HG02852 (cell line): ENCODE measurements around the gene YBX2.
A peak's percentile ranks its signal among the peaks of the same experiment; 100 is the strongest.

Experiments used
- ATAC-seq: cut with Tn5 transposase; IDR thresholded peaks from one replicate; pipeline ENCODE4 v1.9.1; 2021; ENCODE audit warnings: mild to moderate bottlenecking, moderate library complexity; ENCODE audit not compliant: unreplicated experiment

The YBX2 gene

DNA sequence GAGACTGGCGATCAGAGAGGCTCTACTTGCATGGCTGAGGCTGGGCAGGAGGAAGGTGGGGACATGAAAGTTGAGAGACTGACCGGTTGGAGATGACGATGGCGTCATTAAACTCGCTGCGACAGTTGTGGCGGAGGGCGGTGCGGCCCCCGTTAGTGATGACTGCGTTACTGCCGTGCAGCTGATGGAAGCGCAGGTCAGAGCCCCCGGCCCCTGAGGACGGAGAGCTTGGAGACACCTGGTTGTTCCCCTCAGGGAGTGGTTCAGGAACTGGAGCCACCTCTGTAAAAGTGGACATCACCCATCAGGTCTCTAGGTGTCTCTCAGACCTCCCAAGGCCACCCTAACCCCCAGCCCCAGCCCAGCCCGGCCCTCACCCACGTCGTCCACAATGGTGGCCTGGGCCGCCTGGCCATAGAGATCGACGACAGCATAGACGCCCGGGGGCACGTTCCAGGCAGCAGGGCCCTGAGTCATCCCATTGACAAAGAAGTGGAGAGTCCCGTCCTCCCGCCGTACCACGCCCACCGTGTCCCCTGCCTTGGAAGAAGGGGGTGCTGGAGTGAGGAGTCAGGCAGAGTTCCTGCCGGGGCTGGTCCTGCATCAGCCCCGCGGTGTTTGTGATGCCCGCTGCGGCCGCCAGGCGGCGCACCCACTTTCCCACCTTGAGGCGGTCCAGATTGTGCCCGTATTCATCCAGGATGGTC lies 29.4 kb upstream of the YBX2 start:
- no peak for ATAC-seq

DNA sequence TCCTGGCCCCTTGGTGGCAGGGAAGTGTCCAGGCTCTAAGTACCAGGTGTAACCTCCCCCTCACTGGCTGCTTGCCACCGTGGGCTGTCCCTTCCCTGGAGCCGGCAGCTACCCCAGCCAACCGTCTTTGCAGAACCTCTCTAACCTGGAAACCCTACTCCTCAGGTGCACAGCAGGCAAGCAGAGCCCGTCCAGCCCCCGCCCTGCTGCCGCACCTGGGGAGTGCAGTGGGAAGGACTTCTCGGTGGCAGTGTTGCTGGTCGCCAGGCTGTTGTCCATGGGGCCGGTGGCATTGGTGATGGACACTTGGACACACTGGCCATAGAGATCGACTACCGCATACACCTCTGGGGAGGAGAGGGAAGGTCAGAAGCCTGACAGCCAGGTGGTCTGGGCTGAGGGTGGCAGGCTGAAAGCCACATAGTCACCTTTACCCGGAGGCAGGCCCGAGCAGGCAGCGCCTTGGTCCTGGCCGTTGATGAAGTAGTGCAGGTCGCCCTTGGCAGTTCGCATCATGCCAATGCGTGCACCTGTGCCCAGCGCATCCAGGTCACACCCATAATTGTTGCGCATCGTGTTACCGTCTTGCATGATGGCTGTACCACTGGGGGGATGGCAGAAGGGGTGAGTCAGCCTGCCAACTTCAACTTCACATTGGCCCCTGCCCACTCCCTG lies 28.2 kb upstream of the YBX2 start:
- no peak for ATAC-seq

DNA sequence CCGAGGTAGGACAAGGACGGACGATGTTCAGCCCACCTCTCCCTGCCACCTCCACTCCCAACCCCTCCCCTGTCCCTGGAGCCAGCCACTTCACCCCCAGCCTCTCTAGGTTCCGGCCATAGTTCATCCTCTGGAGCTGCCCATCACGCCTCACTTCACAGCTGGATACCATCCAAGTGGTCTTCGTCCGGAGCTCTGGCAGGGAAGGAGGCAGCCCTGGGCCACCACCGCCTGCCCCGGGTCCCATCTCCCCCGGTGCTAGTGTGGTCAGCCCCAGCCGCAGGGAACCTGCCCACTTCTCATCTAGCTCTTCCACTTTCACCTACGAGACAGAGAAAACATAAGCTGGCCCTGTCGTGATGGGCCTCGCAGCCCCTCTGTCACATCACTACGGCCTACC lies 27.0 kb upstream of the YBX2 start:
- no peak for ATAC-seq

DNA sequence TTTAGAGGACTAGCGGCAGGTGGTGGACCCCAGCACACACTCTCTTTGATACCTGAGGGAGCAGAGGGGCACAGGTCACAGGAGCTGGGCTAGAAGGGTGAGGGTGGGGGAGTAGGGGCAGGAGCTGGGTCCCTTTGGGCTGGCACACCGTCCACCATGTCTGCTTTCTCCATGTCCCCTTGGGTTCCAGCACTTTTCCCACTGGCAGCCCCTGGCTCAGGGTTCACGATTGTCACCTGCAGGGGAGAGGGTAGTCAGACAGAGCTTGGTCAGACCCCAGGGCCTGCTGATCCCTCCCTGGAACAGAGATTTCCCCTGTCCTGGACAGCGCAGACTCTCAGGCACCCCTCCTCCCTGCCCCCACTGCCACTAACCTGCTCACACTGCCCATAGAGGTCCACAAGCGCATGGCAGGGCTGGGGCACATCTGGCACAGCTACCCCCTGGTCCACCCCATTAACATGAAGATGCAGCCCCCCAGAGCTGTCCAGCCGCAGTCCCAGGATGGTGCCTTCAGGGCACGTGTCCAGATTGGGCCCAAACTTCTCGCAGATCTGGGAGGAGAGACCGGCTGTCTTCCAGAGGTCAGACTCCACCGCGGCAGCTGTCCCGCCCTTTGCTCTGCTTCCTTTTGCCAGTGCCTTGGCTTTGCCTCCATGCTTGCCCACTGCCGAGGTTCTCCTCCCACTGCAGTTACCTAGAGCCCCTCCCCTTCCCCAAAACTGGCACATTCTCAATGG lies 23.9 kb upstream of the YBX2 start:
- no peak for ATAC-seq

DNA sequence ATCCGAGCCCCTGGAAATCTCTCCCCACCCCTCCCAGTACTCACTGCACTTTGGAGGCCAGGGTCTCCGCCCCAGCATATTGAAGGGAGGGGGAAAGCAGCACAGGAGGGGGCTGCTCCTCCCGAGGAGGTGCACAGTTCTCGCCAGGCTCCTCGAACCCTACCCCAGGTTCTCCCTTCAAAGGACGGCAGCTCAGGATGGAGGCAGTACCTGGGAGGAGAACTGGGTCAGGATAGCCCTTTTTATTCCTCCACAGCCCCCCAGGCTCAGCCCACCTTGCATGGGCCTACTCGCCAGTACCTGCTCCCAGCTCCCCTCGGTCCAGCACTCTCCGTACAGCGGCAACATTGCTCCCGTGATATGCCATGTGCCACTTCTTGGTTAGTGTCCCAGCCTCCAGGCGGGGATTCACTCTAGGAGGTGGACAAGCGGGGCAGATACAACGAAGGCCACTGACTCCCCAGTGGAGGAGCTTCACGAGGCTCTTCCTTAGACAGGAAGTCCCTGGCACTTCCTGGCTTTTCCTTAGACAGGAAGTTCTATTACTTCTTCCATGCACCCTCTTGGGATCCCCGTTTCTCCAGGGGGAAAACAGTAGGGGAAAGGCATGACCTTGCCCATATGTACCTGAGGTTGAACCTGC lies 22.8 kb upstream of the YBX2 start:
- ATAC-seq, result no peak

DNA sequence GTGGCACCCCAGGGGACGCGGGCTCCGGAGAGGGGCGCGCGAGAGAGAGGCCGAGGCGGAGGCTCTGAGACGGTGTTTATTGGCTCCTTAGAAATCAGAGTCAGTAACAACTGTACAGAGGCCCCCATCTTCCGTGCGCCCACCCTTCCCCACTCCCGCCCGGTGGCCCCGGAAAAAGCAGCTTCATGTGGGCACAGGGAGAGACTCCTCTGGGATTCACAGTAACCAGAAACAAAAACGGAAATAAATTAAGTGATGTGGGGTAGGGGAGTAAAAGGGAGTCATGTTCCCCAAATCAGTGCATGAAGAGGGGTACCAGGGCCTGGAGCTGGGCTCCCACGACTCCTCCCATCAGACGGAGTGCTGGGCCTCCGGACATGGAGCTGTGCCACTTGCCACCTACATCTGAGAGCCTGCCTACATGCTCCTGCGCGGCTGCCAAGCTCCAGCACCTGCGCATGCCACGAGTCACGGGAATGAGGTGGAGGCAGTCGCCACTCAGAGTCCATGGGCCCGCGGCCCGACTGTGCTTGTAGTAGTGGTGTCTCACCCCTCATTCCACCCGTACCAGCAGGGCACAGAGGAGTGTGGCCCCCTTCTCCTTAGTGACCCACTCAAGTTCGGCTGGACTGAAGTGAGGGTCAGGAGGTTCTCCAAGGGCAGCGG lies 21.3 kb upstream of the YBX2 start:
- ATAC-seq, result no peak

DNA sequence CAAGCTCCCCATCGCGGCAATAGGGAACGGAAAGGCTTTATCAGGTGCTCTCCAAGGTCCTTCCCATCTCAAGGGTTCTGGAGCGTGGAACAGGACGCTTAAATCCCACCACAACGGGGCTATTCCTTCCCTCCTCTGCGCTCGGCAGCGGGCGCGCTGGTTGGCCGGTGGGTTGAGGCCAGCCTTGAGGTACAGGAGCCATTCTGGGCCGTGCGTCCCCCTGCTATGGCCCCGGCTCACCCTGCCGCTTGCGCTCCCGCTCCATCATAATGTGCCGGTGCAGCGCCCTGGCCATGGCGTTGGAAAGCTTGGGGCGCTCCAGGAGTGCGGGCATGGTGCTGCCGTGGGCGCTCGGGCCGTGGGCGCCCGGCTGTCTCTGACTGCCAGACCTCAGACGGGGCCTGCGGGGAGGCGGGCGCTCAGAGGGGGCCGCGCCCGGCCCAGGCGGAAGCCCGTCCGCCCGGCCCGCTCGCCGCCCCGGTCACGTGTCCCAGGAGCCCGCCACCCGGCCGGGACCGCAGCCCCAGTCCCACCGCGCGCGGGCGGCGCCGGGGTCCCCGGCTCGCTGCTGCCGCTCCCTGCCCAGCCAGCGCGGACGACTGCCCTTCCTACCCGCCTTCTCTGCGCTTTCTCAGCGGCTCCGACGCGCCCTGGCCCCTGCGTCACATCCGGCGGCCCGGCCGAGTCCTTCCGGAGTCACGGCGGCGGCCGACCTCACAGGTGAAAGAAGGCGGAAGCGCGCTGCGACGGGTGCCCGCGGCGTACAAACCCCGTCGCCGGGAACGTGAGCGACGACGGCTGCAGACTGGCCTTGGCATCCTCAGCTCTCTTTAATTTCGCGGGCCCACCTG lies 20.5 kb upstream of the YBX2 start, which contains the start of gene GPS2:
Gene GPS2 (minus strand): TSS at position 642 of the 851 bp plus-strand sequence. CDS start 308 bp downstream, at position 334.
- peak; percentile 63 for ATAC-seq

DNA sequence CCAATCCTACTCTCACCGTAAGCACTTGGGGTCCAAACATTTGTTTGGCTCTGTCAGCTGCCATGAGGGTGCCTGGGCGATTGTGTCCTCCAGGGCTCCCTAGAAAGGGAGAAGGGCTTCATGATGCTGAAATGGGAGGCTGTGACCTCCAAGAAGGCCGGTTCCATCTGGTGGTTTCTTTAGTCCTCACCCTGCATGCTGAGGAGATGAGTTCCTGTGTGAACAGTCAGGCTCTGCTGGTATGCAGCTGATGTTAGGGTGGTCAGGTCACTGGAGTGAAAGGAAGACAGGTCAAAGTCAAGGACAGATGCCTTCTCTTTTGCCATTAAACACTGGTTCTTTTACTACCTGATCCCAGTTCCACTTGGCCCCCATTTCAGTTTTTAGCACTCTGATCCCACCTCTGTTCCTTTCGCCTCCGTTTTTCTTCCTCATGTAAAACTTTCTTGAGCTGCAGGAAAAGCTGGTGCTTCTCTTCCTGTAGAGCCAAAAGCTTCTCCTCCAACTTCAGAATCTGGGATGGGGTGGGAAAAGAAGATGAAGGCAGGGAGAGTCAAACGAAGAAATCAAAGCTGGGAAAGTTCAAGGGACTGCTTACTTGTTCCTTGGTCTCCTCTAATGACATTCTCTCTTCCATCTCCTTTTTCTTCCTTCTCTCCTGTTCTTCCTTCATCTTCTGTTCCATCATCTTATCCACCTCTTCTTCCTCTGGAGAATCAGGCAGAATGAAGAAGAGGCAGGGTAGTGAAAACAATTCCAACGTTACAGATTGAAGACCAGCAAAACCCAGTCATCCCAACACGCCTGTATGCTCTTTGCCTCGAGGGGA lies 19.7 kb upstream of the YBX2 start:
- ATAC-seq, result no peak

DNA sequence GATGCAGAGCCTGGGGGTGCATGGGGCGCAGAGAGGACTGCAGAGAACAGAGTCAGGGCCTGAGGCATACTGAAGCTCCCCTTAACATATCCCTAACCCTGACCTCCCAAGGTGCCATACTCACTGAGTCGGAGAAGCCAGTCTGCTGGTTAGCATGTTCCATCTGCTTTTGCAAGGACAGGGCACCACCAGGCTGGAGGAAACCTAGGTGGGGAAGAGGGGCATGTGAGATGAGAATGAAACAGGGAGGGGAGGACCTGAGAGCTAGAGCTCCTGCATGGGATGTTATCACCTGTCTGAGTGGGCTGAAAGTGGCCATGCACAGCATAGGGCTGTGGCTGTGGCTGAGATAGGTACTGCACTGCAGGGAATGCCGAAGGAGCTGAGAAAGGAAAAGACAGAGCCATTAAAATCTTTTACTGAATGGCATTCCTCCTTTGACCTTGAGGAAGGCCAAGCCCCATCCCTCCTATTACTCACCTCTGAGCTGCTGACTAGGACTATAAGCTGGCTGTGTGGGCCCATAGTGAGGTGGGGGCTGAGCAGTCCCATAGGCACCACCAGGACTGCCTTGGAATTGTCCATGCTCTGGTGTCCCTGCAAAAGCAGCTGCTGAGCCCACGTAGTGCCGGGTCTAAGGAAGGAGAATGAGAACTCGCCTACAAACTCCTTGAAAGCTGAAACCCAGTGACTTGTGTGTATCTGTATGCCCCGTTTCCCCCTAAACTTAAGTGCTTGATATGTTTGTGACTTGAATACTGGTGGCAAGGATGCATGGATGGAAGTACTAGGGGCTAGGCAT lies 18.9 kb upstream of the YBX2 start:
- no peak for ATAC-seq

DNA sequence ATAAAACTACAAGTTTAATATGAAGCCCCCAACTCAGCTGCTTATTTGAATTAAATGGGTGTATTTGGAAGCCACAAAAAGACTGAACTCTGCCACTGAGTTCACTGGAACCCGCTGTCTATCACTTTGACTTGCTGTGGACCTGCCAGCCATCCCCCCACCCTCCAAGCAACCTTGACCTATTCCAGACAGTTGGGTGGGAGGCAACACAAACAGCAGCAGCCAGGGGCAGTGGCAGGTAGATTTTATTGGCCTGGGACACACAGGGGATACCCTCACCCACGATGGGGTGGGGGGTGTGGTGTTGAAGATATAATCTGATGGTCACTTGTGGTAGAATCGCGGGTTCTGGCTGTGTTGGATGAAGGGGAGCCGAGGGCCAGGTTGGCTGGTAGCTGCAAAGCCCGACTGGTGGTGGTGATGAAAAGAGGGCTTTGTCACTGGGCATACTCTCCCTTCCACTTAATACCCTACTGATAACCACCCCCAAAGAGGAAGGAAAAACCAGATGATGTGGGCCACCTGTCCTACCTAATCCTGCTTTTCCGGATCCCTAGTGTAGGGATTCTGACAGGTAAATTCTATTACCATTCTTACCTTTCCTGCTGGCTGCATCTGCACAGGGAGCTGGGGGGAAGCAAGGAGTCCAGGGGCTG lies 18.1 kb upstream of the YBX2 start:
- no peak for ATAC-seq

DNA sequence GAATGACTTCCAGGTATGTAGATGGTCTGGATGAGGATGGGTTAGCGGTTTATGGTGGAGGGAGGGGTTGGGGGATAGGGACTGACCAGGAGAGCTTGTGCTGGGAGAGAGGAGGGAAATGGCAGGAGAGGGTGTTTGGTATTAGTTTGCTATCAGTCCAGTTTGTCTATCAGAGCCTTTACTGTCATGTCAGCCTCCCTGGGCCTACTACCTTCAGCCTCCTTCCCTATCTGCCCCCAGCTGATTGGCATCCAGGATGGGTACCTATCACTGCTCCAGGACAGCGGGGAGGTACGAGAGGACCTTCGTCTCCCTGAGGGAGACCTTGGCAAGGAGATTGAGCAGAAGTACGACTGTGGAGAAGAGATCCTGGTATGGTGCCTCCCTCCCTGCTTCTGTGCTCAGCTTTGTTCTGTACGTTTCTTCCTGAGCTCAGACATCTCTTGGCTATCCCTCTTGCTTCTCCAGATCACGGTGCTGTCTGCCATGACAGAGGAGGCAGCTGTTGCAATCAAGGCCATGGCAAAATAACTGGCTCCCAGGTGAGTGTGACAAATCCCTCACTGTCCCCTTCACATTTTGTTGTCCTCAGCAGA lies 16.8 kb upstream of the YBX2 start:
- no peak for ATAC-seq

DNA sequence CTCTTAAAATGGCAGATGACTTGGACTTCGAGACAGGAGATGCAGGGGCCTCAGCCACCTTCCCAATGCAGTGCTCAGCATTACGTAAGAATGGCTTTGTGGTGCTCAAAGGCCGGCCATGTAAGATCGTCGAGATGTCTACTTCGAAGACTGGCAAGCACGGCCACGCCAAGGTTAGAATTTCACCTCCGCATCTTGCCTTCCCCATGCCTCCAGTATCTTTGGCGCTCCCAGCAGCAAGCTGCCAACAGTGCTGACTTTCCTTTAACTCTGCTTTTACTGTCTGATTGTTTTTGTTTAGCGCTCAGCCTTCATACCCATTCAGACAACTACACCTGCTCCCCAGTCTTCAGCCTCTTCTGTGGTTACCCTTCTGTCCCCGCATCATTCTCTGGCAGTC lies 15.2 kb upstream of the YBX2 start:
- ATAC-seq, result no peak

DNA sequence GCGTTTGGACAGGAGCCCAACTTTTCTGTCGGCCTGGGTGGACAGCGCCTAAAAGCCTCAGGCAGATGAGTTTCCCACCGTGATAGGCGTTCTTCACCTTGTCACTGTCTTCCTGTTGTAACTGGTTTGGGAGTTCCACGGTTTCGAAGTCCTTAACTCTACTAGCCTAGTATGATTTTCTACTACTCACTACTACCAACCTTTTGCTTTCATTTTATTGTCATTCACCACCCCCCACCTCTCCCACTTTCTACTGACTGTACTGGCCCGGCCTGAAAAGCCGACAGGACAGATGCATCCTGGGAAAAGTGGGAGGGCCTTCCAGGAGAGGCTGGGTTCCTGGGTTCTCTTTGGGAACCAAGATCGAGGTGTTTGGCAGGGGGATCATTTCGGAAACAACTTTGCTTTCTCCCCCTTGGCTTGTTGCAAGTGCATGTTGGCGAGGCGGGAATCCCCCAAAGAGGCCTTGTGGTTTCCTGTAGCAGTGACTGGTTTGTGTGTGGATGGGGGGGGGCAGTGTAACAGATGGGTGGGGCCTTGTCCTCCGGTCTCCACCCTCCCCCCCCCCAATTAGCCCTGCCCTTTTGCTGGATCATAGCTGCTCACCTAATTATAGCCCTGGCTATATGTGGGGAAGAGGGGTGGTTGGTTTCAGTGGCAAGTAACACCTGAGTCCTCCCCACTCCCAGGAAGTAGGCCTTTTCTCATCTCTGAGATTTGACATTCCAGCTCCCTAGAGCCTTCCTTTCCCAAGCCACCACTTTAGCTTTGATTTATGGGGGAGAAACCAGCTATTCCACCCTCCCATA lies 14.4 kb upstream of the YBX2 start:
- ATAC-seq, result peak; percentile 20

DNA sequence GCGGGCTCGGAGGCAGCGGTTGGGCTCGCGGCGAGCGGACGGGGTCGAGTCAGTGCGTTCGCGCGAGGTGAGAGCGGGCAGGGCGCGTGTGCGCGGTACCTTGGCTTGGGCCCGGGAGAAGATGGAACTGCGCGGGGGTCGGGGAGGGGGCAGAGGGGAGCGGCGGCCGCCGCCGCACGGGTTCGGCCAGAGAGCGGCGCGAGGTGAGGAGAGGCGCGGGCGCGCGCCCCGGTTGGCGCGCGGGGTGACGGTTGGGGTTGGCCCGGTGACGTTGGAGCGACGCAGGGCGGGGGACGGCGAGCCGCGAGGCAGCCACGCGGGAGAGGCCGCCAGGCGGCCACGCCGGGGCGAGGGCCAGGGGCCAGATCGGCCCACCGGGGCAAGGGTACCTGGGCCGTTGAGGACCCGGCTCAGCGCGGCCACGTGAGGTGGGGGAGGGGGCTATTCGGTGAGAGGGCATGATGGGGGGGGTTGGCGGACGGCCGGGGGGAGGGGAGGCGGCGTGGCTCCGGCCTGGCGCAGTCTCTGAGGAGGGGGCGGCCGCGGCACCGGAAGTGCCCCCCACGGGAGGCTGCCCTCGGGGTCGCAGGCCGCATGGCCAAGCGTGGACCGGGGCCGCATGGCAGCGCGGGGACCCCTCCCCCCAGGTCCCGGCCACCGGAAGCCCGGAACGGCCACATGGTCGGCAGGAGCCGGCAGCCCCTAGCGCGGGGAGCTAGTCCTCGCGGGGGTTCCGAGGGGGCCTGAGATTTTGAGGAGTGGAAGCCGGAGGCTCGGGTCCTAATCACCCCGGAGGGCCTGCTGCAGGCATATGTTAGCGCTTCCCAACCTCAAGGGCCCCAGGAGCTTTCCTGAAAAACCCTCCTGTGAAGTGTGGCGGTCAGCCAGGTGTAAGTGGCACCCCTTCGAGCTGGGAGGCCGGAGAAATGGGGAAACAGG lies 13.5 kb upstream of the YBX2 start:
- no peak for ATAC-seq

DNA sequence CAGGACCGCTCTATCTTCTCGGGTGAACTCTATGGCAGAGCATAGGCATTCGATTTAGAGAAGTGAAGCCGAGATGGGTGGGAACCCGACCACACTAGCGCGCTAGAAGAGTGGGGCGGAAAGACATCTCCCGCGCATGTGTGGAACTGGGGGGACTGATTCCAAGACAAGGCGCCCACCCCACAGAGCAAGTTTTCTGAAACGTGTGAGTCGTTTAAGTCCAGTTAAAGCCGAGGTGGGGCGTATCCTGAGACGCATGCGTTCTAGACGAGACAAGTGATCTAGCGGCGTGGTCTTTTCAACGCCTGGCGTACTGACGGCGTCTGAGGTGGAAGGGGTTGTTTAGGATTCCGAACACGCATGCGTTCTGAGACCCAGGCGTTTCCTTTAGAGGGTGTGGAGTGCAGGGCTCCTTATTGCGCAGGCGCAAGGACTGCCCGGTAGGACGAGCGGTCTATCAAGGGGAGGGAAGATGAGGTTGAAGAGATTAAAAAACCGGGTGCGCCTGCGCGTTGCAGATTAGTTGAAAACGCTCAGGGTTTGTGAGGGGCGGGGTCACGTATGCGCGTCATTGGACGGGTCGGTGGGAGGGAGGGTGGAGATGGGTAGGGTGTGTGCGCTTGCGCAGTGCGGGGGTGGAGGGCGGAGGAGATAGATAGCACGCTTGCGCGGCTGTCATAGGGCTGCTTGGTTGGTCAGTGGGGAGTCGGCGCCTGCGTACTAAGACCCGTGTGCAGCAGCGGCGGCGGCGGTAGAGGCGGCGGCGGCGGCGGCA lies 12.7 kb upstream of the YBX2 start, which contains the start of gene EIF5A:
Gene EIF5A (plus strand): TSS at position 718 of the 775 bp plus-strand sequence. CDS start 2,008 bp downstream, outside the sequence.
- ATAC-seq, result peak; percentile 62
